Ascending aorta (tissue), 2 donors: ENCODE results near the gene NAV3. TPM values are rescaled to one million over a fixed set of nuclear protein-coding genes. Genes with fewer than 3 reads are reported as not detected.

Source experiments
- DNase-seq, 2 donors: peaks; one replicate each; pipeline ENCODE4 v3.0.0-alpha.2; 2019; ENCODE audit warnings: low spot score in 2 of 2
- H3K27ac ChIP-seq, 2 donors: fragments of 200-600 bp; sonication (generic); one replicate each; pipeline ENCODE4 v1.5.1; 2016 to 2017; ENCODE audit warnings: mild to moderate bottlenecking in 1 of 2
- H3K27me3 ChIP-seq: fragments of 200-600 bp; sonication (generic); one replicate; pipeline ENCODE4 v1.5.1; 2017
- H3K36me3 ChIP-seq, 2 donors: fragments of 200-600 bp; sonication (generic); one replicate each; pipeline ENCODE4 v1.5.1; 2016
- H3K4me1 ChIP-seq, 2 donors: fragments of 200-600 bp; sonication (generic); one replicate each; pipeline ENCODE4 v1.5.1; 2016 to 2017; ENCODE audit warnings: mild to moderate bottlenecking in 1 of 2
- H3K4me3 ChIP-seq, 2 donors: fragments of 200-600 bp; sonication (generic); one replicate each; pipeline ENCODE4 v1.5.1; 2016 to 2017; ENCODE audit warnings: mild to moderate bottlenecking in 1 of 2
- H3K9me3 ChIP-seq, 2 donors: fragments of 200-600 bp; sonication (generic); one replicate each; pipeline ENCODE4 v1.5.1; 2016
- intact Hi-C: fragments of 100-400 bp; cut with DNase I; formaldehyde crosslinking; loops from one replicate; pipeline ENCODE4 v1.15.1; 2023
- total RNA-seq: library from RNA; depleted of rRNA; stranded (reverse); fragments of >200 nt; gene quantifications from one replicate; pipeline ENCODE4 v1.1.0, GENCODE V29; 2016
- TF ChIP-seq, protein P1 (sequence below), 3 experiments: fragments of 200-600 bp in 2 of 3; fragments of 450-650 bp in 1 of 3; sonication (generic) in 2 of 3; IDR thresholded peaks; one replicate each; pipeline ENCODE4 v1.5.1; 2016 to 2019; ENCODE audit warnings: antibody characterized with exemption in 3 of 3, mild to moderate bottlenecking in 1 of 3, moderate library complexity in 1 of 3

The NAV3 gene
- total RNA-seq, 1 donor from 2014 or later, result 9.7 TPM

DNA sequence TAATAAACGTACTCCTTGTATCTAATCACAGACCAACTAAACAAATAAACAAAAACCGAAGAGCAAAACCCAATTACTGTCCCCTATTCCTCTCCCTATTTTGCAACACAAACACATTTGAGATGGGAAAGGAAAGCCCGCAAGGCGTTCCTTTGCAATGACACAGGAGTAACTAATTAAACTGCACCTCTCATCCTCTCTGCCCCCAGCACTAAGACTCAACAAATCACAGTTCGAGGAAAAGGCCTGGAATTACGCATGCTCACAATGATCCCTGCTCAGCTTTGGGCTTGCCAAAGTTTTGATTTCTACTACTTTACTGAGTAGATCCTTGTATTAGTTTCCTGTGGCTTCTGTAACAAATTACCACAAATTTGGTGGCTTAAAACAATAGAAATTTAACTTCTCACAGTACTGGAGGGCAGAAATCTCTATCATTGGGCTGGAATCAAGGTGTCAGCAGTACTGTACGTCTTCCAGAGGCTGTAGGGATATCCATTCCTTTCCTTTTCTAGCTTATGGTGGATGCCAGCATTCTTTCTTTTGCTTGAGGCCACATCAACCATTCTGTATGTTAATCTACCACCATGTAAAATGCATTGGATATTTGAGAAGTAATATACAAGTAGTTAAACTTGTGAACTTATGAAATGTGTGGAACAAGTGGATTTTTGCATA is 123.0 kb downstream of the NAV3 start:
- no peaks in the 10 kb centered on the region for H3K4me1 ChIP-seq
- H3K36me3 ChIP-seq, result no peaks in the 10 kb centered on the region
- H3K4me3 ChIP-seq, result no peak overlapping the region
- H3K9me3 ChIP-seq, result no peaks in the 10 kb centered on the region
- H3K27me3 ChIP-seq, result no peaks in the 10 kb centered on the region
- H3K27ac ChIP-seq, result no peak overlapping the region
- intact Hi-C loops, result no loop called here
- TF ChIP-seq, protein P1, sequence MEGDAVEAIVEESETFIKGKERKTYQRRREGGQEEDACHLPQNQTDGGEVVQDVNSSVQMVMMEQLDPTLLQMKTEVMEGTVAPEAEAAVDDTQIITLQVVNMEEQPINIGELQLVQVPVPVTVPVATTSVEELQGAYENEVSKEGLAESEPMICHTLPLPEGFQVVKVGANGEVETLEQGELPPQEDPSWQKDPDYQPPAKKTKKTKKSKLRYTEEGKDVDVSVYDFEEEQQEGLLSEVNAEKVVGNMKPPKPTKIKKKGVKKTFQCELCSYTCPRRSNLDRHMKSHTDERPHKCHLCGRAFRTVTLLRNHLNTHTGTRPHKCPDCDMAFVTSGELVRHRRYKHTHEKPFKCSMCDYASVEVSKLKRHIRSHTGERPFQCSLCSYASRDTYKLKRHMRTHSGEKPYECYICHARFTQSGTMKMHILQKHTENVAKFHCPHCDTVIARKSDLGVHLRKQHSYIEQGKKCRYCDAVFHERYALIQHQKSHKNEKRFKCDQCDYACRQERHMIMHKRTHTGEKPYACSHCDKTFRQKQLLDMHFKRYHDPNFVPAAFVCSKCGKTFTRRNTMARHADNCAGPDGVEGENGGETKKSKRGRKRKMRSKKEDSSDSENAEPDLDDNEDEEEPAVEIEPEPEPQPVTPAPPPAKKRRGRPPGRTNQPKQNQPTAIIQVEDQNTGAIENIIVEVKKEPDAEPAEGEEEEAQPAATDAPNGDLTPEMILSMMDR (IDR thresholded peaks at IDR 0.05), result no peak
- no peak for DNase-seq

DNA sequence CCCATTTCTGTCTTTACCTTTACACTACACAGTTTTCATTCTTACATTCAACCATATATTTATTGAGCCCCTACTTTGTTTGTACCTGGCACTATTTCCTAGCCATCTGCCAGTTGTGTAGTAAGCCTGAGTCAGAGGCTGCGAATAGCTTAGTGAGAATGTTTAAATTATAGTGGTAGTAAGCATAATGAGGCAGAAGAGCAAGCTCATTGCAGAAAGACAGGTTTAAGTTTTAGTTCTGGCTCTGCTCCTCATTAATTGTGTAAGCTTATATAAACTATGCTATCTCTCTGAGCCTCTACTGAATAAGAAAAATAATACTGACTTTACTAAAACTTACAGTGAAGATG is 123.5 kb downstream of the NAV3 start:
- DNase-seq, result no peak
- no peaks in the 10 kb centered on the region for H3K36me3 ChIP-seq
- no peaks in the 10 kb centered on the region for H3K9me3 ChIP-seq
- no peaks in the 10 kb centered on the region for H3K27me3 ChIP-seq
- no peaks in the 10 kb centered on the region for H3K4me1 ChIP-seq
- H3K27ac ChIP-seq, result no peak overlapping the region
- TF ChIP-seq, protein P1 (IDR thresholded peaks at IDR 0.05), result no peak
- intact Hi-C loops, result no loop called here
- H3K4me3 ChIP-seq, result no peak overlapping the region

DNA sequence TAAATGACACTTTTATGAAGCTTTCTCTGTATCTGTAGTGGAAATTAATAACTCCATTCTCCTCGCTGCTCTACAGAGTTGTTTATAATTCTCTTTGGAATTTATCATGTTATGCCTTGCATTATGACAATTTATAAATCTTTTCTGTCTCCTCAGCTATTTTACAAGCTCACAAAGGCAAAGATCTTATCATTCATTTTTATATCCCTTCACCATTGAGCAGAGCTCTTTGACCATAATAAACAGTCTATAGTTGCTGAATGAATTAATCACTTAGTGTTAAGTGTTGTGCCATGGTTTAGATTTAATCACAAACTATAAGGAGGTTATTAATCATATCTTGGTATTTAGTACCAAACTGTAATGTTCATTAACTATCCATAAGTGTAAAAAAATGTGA is 126.4 kb downstream of the NAV3 start:
- TF ChIP-seq, protein P1 (IDR thresholded peaks at IDR 0.05), result no peak
- intact Hi-C loops, result no loop called here
- Histone ChIP-seq H3K4me3 (no peak overlapping the region), H3K27me3 (no peaks in the 10 kb centered on the region), H3K4me1 (no peaks in the 10 kb centered on the region), H3K36me3 (no peaks in the 10 kb centered on the region), H3K9me3 (no peaks in the 10 kb centered on the region), H3K27ac (no peak overlapping the region)
- no peak for DNase-seq

DNA sequence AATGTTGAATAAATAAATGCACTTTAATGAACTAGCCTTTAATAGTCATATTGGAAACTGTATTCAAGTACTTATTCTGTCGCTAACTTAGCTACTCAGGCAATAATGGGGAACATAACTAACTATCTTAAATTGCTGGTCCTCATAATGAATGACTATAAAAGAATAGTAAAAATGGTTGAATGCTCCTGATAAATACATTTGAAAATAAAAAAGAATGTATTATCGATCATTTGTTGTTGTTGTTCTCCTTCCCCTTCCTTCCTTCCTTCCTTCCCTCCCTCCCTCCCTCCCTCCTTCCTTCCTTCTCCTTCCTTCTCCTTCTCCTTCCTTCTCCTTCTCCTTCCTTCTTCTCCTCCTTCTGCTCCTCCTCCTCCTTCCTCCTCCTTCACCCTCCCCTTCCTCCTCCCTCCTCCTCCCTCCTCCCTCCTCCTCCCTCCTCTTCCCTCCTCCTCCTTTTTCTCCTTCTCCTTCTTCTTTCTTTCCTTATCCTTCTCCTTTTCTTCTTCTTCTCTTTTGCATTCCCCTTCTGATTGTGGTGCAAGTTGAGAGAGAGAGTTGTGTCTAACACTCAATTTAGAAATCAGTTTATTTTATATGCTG is 133.0 kb downstream of the NAV3 start:
- H3K4me3 ChIP-seq, result no peak overlapping the region
- TF ChIP-seq, protein P1 (IDR thresholded peaks at IDR 0.05), result no peak
- H3K36me3 ChIP-seq, result no peaks in the 10 kb centered on the region
- H3K27ac ChIP-seq, result no peak overlapping the region
- intact Hi-C loops, result no loop called here
- DNase-seq, result no peak
- no peaks in the 10 kb centered on the region for H3K27me3 ChIP-seq
- H3K9me3 ChIP-seq, result no peaks in the 10 kb centered on the region
- no peaks in the 10 kb centered on the region for H3K4me1 ChIP-seq

DNA sequence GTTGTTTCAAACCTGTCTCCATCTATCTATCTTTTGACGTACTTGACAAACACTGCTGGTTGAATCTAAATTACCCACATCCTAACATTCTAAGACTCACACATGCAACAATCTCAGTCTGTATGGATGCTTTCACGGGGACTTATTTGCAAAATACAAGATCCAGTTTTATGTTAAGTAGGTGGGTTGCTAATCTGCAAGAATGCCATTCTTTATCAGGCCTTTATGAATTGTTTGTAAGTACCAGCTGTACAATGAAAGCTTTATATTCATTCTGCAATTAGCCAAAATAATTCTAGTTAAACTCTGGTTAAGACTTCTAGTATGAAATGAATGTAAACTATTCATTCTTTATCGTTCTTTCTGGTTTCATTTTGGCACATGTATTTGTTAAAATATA is 135.1 kb downstream of the NAV3 start:
- no peaks in the 10 kb centered on the region for H3K4me1 ChIP-seq
- no peaks in the 10 kb centered on the region for H3K36me3 ChIP-seq
- no peak overlapping the region for H3K27ac ChIP-seq
- intact Hi-C loops, result no loop called here
- no peaks in the 10 kb centered on the region for H3K9me3 ChIP-seq
- H3K27me3 ChIP-seq, result no peaks in the 10 kb centered on the region
- TF ChIP-seq, protein P1 (IDR thresholded peaks at IDR 0.05), result no peak
- H3K4me3 ChIP-seq, result no peak overlapping the region
- no peak for DNase-seq
